Epithelial cell of proximal tubule (primary cell): ENCODE results near the gene SPX. TPM values are rescaled to one million over a fixed set of nuclear protein-coding genes. Genes with fewer than 3 reads are reported as not detected.

ENCODE experiments used
- DNase-seq: peaks from one replicate; pipeline ENCODE4 v3.0.0-alpha.2; 2011; ENCODE audit warnings: low read depth
- H3K4me3 ChIP-seq: 2 replicates; pipeline ENCODE4 v1.5.1; 2011; ENCODE audit warnings: low read depth, mild to moderate bottlenecking, low read length
- total RNA-seq: library from RNA; depleted of rRNA; stranded (reverse); fragments of >200 nt; gene quantifications from 2 replicates; pipeline ENCODE4 v1.2.3, GENCODE V29; 2015
- TF ChIP-seq, protein P1 (sequence below): conservative IDR thresholded peaks from 2 replicates; pipeline ENCODE4 v1.5.1; 2012; ENCODE audit warnings: low read depth, mild to moderate bottlenecking, low read length

The SPX gene, protein sequence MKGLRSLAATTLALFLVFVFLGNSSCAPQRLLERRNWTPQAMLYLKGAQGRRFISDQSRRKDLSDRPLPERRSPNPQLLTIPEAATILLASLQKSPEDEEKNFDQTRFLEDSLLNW
- 2.1 and 3.1 TPM in 2 replicates for total RNA-seq

DNA sequence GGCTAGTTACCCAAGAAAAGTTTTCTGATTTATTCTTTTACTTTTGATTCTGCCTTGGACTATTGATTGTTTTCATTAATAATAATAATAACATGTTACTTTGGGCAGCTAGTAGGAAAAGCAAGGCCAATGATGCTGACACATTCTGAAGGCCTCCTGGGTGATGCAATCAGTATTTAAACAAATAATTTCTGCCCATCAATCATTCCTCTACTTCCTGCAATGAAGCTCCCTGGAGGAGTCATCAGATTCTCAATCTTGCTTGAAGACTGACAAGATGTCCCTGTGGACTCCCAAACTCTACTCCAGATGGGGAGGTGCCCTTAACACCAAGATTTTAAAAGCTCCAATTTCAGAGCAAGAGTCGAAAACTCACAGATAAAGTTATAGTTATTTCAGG, at the start of gene SPX:
Gene SPX (plus strand): TSS at position 244 of the 400 bp plus-strand sequence. CDS start 177 bp downstream, outside the sequence.
- peak within 1 kb of the TSS; percentile 81 for H3K4me3 ChIP-seq
- TF ChIP-seq, protein P1, sequence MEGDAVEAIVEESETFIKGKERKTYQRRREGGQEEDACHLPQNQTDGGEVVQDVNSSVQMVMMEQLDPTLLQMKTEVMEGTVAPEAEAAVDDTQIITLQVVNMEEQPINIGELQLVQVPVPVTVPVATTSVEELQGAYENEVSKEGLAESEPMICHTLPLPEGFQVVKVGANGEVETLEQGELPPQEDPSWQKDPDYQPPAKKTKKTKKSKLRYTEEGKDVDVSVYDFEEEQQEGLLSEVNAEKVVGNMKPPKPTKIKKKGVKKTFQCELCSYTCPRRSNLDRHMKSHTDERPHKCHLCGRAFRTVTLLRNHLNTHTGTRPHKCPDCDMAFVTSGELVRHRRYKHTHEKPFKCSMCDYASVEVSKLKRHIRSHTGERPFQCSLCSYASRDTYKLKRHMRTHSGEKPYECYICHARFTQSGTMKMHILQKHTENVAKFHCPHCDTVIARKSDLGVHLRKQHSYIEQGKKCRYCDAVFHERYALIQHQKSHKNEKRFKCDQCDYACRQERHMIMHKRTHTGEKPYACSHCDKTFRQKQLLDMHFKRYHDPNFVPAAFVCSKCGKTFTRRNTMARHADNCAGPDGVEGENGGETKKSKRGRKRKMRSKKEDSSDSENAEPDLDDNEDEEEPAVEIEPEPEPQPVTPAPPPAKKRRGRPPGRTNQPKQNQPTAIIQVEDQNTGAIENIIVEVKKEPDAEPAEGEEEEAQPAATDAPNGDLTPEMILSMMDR = no peak
- peak; percentile 46 for DNase-seq

DNA sequence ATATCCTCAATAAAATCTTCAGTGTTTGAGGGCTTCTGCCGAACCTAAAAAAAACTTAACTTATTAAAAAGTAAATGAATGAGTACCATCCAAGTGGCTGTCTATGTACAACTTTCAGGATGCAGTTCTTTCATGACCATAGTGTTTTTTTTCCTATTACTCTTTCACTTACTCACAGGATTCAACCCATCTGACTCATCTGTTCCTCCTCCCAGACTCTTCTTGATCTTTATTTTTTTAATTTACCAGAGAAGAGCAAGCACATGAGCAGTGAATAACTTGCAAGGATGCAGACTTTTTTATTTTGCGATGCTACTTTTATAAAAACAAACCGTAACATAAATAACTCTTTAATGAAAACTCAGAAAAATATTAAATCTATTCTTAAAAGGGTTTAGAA, 49.1 kb upstream of the SPX start:
- TF ChIP-seq, protein P1 = no peak
- DNase-seq = no peak
- no peak overlapping the region for H3K4me3 ChIP-seq

DNA sequence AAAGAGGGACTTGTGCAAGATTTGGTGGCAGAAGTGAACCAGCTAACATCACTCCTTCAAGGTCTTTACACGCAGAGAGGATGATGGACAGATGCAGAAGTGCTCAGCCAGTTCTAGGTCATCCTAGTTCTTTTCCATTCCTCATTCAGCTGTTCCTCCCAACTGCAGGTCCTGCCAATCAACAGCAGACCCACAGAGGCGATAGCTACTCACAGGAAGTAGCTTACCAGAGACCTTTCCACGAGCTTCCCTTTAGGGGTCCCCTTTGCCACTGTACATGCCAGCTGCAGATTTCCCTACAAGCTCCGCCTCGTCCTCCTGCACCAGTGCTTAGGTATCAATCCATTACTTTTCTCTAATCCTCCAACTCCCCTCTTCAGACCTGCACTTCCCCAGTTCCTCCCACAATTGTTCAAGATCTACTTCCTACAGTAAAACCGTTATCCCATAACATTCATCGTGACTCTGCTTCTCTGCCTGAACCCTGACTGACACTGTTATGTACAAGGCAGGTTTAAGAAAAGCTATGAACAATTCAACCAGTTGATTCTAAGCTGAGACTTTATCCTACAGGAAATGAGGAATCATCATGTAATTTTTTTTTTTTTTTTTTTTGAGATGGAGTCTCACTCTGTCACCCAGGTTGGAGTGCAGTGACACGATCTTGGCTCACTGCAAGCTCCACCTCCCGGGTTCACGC, 47.2 kb upstream of the SPX start:
- no peak for DNase-seq
- no peak overlapping the region for H3K4me3 ChIP-seq
- TF ChIP-seq, protein P1 = no peak

DNA sequence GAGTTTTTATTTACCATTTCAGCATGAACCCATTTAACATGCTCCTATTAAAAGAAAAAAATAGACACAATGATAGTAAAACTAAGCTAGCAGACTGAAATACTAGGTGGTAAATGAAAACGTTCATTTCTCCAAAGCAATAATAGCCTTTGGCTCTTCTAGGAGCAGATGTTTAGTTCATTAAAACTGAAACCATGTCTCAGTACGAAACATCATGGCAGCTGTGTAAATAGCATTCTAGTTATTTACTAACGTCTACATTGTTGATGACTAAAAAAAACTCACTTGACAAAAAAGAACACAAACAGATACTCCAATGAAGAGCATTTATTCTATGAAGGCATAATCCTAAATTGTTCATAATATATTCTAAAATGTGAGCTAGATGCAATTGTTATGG, 42.6 kb upstream of the SPX start:
- DNase-seq = no peak
- H3K4me3 ChIP-seq = no peak overlapping the region
- TF ChIP-seq, protein P1 = no peak

DNA sequence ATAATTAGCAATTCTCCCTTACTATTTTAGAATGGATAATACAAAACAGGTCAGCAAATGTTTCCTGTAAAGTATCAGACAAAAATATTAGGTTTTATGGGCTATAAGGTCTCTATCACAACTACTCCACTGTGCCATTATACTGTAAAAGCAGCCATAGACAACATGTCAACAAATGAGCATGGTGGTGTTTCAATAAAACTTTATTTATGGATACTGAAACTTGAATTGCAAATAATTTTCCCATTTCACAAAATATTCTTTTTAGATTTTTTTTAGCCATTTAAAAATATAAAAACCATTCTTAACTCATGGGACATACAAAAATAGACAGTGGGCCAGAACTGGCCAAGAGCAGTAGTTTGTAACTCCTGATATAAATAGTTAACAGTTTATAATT, 40.1 kb upstream of the SPX start:
- DNase-seq = no peak
- H3K4me3 ChIP-seq = no peak overlapping the region
- TF ChIP-seq, protein P1 = no peak

DNA sequence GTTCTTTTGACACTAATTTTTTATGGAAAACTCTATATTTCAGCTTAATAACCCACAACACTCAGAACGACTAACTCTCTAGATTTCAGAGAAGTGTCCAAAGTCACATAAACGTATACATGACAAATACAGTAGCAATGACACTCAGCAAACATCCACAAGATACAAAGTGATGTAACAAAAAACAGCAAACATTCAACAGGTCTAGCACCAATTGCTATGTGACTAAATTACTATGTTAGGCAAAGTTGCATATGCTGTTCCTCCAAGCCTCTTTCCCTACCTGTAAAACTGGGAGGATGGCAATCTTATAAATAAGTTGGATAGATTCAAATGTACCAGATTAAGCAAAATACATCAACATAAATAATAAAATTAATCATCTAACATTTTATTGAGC, 26.3 kb upstream of the SPX start:
- H3K4me3 ChIP-seq = peak overlapping the region; percentile 98
- TF ChIP-seq, protein P1 = no peak
- no peak for DNase-seq

DNA sequence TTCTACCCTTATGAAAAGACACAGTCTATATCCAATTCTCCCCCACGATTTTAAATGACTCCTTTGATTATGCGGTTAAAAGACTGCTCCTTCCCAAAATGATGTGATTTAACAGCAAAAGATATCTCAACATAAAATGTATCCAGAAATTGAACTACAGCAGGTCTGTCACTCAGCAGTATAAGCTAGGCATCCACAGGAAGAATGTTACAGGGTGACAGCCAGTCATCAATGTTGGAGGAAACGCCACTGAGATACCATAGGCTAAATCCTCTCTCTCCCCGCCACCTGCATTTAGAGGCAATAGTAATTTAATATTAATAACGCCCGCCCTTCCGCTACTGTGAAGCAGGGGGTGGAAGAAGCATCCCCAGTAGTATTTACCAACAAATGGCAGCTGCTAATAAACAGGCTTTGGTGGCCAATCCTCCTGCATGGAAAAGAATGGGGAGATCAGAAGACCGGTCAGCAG, 25.3 kb upstream of the SPX start:
- TF ChIP-seq, protein P1 = no peak
- H3K4me3 ChIP-seq = peak overlapping the region; percentile 98
- no peak for DNase-seq
